Measurements from ENCODE around the gene WWC1.

GRCh38 chr5:168382421-168382820 is 91.0 kb downstream of the WWC1 start:
- TF ChIP-seq CTCF (IDR thresholded peaks at IDR 0.05), result no peak
- TF ChIP-seq TCF7L2 (IDR thresholded peaks at IDR 0.05; ENCODE audit: low read depth, low read length), result no peak

All from Panc1 (cell line).